Measurements from ENCODE around the gene CLEC2D.

CLEC2D gene

GRCh38 chr12:9725213-9725870, 55.8 kb downstream of the CLEC2D start:
- H3K4me3 ChIP-seq (ENCODE audit: low read length) = no peak overlapping the region
- TF ChIP-seq CTCF (conservative IDR thresholded peaks at IDR 0.05; ENCODE audit: low read depth, low read length) = no peak
- DNase-seq (ENCODE audit: low read depth) = no peak

- no peak overlapping the region for H3K4me3 ChIP-seq (ENCODE audit: low read length)
- no peak for DNase-seq (ENCODE audit: low read depth)
- TF ChIP-seq CTCF (conservative IDR thresholded peaks at IDR 0.05; ENCODE audit: low read depth, low read length) = no peak
Measured at GRCh38 chr12:9727813-9728212, 58.3 kb downstream of the CLEC2D start.

GRCh38 chr12:9729082-9729481, 59.6 kb downstream of the CLEC2D start:
- no peak for DNase-seq (ENCODE audit: low read depth)
- no peak overlapping the region for H3K4me3 ChIP-seq (ENCODE audit: low read length)
- no peak for TF ChIP-seq CTCF (conservative IDR thresholded peaks at IDR 0.05; ENCODE audit: low read depth, low read length)

GRCh38 chr12:9730011-9730410, 60.5 kb downstream of the CLEC2D start:
- DNase-seq (ENCODE audit: low read depth) = no peak
- TF ChIP-seq CTCF (conservative IDR thresholded peaks at IDR 0.05; ENCODE audit: low read depth, low read length) = no peak
- no peak overlapping the region for H3K4me3 ChIP-seq (ENCODE audit: low read length)

GRCh38 chr12:9730591-9730990, 61.1 kb downstream of the CLEC2D start:
- no peak for TF ChIP-seq CTCF (conservative IDR thresholded peaks at IDR 0.05; ENCODE audit: low read depth, low read length)
- no peak overlapping the region for H3K4me3 ChIP-seq (ENCODE audit: low read length)
- no peak for DNase-seq (ENCODE audit: low read depth)

GRCh38 chr12:9731393-9731792, 61.9 kb downstream of the CLEC2D start:
- TF ChIP-seq CTCF (conservative IDR thresholded peaks at IDR 0.05; ENCODE audit: low read depth, low read length) = no peak
- no peak overlapping the region for H3K4me3 ChIP-seq (ENCODE audit: low read length)
- no peak for DNase-seq (ENCODE audit: low read depth)

GRCh38 chr12:9731797-9732196, 62.3 kb downstream of the CLEC2D start:
- DNase-seq (ENCODE audit: low read depth) = no peak
- TF ChIP-seq CTCF (conservative IDR thresholded peaks at IDR 0.05; ENCODE audit: low read depth, low read length) = no peak
- no peak overlapping the region for H3K4me3 ChIP-seq (ENCODE audit: low read length)

Data from retinal pigment epithelial cell (primary cell).